ENCODE results near the gene ZMAT2.

The ZMAT2 gene

GRCh38 chr5:140677947-140678346, 22.3 kb upstream of the ZMAT2 start:
- Mint-ChIP-seq H3K27ac (no peak overlapping the region), H3K4me1 (no peaks in the 10 kb centered on the region), H3K9me3 (no peaks in the 10 kb centered on the region), H3K27me3 (ENCODE audit: low read depth, poor library complexity) (no peaks in the 10 kb centered on the region), H3K36me3 (ENCODE audit: low read depth) (peaks cover 67% of the 10 kb centered on the region), H3K4me3 (no peak overlapping the region)
- TF ChIP-seq CTCF (IDR thresholded peaks at IDR 0.05): no peak
- no peak for DNase-seq

- Mint-ChIP-seq H3K27ac (no peak overlapping the region), H3K9me3 (no peaks in the 10 kb centered on the region), H3K4me1 (no peaks in the 10 kb centered on the region), H3K36me3 (ENCODE audit: low read depth) (peaks cover 70% of the 10 kb centered on the region), H3K4me3 (no peak overlapping the region), H3K27me3 (ENCODE audit: low read depth, poor library complexity) (no peaks in the 10 kb centered on the region)
- TF ChIP-seq CTCF (IDR thresholded peaks at IDR 0.05): no peak
- no peak for DNase-seq
Observed at GRCh38 chr5:140678993-140679392, 21.3 kb upstream of the ZMAT2 start.

- Mint-ChIP-seq H3K4me1 (peaks cover 37% of the 10 kb centered on the region), H3K36me3 (ENCODE audit: low read depth) (peaks cover 37% of the 10 kb centered on the region), H3K9me3 (no peaks in the 10 kb centered on the region), H3K27me3 (ENCODE audit: low read depth, poor library complexity) (peaks cover 3% of the 10 kb centered on the region), H3K4me3 (peak overlapping the region; percentile 99), H3K27ac (peak overlapping the region; percentile 98)
- no peak for DNase-seq
- TF ChIP-seq CTCF (IDR thresholded peaks at IDR 0.05): no peak
Observed at GRCh38 chr5:140690376-140690932, 9.8 kb upstream of the ZMAT2 start.

GRCh38 chr5:140690941-140691924, 9.0 kb upstream of the ZMAT2 start, which contains the start of the genes HARS1 and HARS2:
HARS1 (minus strand) TSS chr5:140691370; CDS start chr5:140691304, 66 bp downstream.
HARS2 (plus strand) TSS chr5:140691455; CDS start chr5:140691649, 194 bp downstream.
- H3K36me3 Mint-ChIP-seq (ENCODE audit: low read depth): peaks cover 45% of the 10 kb centered on the region
- peak within 1 kb of the TSS; percentile 99 for H3K4me3 Mint-ChIP-seq
- no peaks in the 10 kb centered on the region for H3K9me3 Mint-ChIP-seq
- peaks cover 3% of the 10 kb centered on the region for H3K27me3 Mint-ChIP-seq (ENCODE audit: low read depth, poor library complexity)
- peak within 1 kb of the TSS; percentile 98 for H3K27ac Mint-ChIP-seq
- H3K4me1 Mint-ChIP-seq: peaks cover 37% of the 10 kb centered on the region
- no peak for TF ChIP-seq CTCF (IDR thresholded peaks at IDR 0.05)
- DNase-seq: peak; percentile 86

- no peak for DNase-seq
- H3K36me3 Mint-ChIP-seq (ENCODE audit: low read depth): peaks cover 63% of the 10 kb centered on the region
- H3K4me1 Mint-ChIP-seq: peaks cover 37% of the 10 kb centered on the region
- no peak overlapping the region for H3K27ac Mint-ChIP-seq
- no peak for TF ChIP-seq CTCF (IDR thresholded peaks at IDR 0.05)
- peaks cover 3% of the 10 kb centered on the region for H3K27me3 Mint-ChIP-seq (ENCODE audit: low read depth, poor library complexity)
- no peak overlapping the region for H3K4me3 Mint-ChIP-seq
- no peaks in the 10 kb centered on the region for H3K9me3 Mint-ChIP-seq
Observed at GRCh38 chr5:140694276-140694675, 6.0 kb upstream of the ZMAT2 start.

All from nephron progenitor cell (in vitro differentiated cells).